Inflammatory macrophage (primary cell): ENCODE results near the gene VRK2.

Source experiments
- DNase-seq, 2 donors: peaks; one replicate each; pipeline ENCODE4 v3.0.0-alpha.2; 2020 to 2022
- total RNA-seq, 18 experiments: gene quantifications; one replicate each; lab custom pipeline; 2026; ENCODE audit warnings: mixed read lengths in 6 of 18, inconsistent platforms in 2 of 18; lab: John Stamatoyannopoulos, UW

The VRK2 gene
- 21.1 to 45.9 (median 32.0) reads per million in 18 experiments for total RNA-seq

- peak; percentile 91 to 94 for DNase-seq
These were observed at the start of gene VRK2 for GRCh38 chr2:58046585-58047372. Gene VRK2 (plus strand): TSS chr2:58046806. CDS start chr2:58048832, 2,026 bp downstream.

- no peak for DNase-seq
These were observed 40.2 kb upstream of the VRK2 start for GRCh38 chr2:58006256-58006951.

- DNase-seq, result no peak
These were observed 39.7 kb upstream of the VRK2 start for GRCh38 chr2:58006952-58007284.

DNA sequence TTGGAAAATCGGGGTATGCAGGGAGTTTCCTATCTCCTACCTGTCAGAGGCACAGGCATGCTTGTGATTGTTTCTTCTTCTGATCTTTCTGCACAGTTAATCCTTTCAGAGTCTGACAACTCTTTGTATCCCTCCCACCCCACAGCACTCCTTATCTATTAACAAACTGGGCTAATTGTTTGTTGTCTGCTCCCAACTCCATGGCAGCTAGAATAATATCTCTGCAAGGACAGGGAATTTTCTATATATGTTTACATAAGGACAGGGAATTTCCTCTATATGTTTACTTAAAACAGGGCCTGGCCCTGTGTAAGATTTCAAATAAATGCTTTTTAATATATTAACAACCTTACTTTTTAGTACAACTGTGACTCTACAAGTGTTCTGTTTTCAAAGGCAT, 36.0 kb upstream of the VRK2 start:
- no peak for DNase-seq

- no peak for DNase-seq
These were observed 27.4 kb upstream of the VRK2 start for GRCh38 chr2:58019229-58019628.

GRCh38 chr2:58025150-58025933, 21.3 kb upstream of the VRK2 start:
- DNase-seq, result no peak

DNA sequence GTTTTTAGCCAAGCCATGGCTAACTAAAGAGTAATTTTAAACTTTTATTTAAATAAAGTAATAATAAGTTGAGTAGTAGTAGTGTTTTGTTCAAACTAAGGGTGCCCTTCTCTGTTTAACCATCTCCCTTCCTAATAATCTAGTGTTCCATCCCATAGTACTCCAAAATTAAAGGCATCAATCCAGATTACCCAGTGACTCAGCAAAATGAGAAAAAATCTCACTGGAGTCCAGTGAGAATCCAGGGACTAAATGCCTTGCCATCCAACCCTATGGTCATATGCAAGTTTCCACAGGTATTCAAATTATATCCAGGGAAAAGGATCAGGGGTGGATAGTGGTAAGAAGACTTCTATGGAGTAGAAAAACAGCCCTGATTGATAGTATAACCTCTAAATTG, 19.6 kb upstream of the VRK2 start:
- no peak for DNase-seq

DNA sequence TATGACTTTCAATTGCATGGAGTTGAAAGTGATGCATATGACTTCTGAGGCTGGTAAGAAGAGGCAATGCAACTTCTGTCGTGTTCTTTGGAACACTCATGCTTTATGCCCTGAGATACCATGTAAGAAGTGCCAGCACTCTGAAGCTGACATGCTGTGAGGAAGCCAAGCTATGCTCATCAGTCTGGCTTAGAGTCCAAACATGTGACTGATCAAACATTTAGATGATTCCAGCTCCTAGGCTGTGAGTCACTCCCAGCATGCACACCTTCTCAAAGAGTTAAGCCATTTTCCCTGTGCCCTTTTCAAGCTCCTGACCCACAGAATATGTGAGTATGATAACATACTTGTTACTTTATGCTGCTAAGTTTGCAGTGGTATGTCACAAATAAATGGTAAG, 15.8 kb upstream of the VRK2 start:
- DNase-seq, result no peak

DNA sequence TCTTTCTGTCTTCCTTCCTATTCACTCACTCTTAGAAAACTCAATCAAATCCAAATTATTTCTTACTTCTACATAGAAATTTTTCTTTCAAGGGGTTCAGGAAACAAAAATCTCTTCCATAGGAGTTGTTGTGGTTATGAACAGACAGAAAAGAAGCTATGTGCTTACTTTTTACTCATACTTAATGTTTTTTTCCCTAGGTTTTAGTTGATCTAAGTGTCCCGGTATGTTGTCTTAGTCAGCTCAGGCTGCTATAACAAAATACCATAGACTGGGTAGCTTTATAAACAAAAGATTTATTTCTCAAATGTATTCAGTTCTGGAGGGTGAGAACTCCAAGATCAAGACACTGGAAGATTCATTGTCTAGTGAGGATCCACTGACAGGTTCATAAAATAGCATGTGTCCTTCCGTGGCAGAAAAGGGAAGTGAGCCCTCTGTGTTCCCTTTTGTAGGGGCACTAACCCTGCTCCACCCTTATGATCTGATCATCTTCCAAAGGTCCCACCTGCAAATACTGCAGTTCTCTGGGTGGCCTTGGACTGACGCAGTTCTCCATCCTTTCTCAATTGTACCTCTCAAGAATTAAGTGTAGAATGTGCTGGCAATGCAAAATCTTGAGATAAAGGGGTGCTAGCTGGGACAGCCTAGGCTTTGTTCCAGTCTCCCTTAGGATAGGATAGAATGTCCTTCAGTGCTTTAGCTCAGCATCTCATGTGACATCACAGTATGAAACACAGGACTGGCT, 14.4 kb upstream of the VRK2 start:
- DNase-seq, result peak; percentile 37 to 41

DNA sequence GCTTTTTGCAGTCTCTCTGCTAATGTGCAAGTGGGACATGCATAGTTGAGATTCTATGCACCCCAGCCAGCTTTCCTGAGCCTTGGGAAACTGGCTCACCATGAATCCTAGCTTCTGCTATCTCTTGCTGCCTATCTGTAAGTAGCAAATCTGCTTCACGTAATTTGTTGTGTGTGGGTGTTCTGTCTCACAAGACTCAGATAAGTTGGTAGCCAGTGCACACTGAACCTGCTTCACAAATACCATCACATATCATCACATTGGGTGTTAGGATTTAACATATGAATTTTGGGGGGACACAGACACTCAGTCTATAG, 13.9 kb upstream of the VRK2 start:
- DNase-seq, result no peak

GRCh38 chr2:58033530-58033929, 13.1 kb upstream of the VRK2 start:
- DNase-seq, result no peak

- no peak for DNase-seq
These were observed 11.3 kb upstream of the VRK2 start for GRCh38 chr2:58035352-58035751.

DNA sequence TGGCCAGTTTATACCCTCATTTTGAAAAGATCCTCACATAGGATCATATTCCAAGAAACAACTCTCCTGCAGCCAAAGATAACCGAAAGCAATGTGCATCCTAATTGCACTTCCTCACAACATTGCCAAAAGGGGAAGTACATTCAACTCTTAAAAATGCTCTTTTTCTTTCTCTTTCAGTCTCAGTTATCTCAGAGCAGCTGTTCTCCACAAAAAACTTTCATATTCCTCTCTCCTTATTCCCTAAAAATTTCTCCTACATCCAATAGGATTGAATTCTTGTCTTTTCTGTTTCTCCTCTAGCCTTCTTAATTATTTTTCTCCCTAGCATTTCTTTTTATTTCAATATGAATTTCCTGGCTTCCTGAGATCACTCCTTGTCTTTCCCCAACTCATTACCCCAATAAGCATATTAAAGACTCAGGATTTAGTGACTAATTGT, 7.4 kb upstream of the VRK2 start:
- peak; percentile 37 to 76 for DNase-seq

DNA sequence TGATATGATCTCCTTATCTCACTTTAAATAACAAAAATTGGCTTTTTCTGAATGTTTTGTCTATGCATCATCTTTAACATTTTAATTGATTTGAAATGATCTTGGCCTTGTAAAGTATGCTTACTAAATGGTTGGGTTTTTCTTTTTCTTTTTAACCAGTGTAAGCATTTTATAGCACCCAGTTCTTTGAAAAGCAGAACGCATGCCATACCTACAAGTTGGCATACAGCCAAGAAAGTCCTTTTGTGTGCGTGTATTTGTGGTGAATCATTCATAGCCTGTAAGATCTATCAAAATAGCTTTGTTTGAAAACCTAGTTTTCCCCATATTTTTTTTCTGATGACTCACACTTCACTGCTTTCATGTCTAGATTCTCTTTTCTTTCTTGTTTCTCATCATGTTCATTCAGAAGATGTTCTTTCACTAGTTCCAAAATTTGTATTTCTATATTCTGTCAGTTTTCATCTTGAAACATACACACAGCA, 4.1 kb upstream of the VRK2 start:
- DNase-seq, result no peak

DNA sequence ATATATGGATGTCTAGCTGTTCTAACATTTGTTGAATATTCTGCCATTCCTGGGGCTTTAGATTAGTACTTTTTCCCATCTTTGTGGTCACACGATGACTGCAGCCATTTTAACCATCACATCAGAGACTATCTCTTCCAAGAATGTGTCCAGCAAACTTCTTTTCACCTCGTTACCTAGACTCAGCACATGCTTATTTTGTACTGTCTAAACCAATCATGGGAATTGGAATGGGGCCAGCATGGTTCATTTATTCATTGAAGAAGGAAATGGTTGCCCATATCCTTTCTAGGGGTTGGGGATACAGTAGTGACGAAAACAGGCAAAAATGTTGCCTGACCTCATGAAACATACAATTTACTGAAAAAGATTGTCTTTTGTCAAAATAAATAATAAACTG, 2.5 kb upstream of the VRK2 start:
- no peak for DNase-seq

DNA sequence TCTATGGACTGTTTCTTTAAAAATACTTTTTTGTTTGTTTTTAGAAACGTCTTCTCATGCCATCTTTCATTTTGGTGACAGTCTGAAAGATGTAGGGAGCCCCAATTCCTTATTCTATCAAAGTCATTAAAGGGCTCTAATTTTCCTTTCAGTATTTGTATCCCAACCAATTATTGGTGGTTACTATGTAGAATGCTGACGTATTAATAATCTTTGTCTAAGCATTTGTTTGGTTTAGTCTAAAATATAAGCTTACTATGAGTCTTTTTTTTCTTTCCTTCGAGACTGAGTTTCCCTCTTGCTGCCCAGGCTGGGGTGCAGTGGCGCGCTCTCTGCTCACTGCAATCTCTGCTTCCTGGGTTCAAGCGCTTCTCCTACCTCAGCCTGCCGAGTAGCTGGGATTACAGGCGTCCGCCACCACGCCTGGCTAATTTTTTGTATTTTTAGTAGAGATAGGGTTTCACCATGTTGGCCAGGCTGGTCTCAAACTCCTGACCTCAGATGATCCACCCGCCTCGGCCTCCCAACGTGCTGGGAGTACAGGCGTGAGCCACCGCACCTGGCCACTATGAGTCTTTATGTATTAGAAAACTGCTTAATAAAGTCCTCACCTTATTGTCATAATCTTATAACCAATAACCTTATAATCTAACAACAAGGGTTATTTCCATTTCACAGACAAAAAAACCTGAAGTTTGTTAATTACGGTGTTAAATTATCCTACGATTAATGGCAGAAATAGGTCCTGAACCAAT, 849 bp upstream of the VRK2 start:
- DNase-seq, result no peak

- no peak for DNase-seq
These were observed 346 bp upstream of the VRK2 start for GRCh38 chr2:58046335-58046584.

GRCh38 chr2:58047373-58047935, 848 bp downstream of the VRK2 start:
- no peak for DNase-seq

DNA sequence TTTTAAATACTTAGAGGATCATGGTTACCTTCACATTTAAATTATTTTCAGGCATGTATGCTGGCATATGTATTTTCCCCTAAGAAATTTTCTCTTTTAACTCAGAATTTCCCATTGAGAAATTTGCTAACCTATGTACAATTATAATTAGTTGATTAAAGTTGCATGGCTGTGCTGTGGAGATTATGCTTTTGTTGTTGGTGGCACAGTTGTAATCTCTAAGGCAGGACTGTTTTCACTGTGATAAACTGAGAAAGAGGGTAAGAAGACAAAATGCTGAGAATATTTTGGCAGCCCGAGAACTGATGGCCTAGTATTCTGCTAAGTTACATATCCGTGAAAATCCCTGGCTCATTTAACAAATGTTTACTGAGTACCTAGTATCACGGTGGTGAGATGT, 1.4 kb downstream of the VRK2 start:
- no peak for DNase-seq

DNA sequence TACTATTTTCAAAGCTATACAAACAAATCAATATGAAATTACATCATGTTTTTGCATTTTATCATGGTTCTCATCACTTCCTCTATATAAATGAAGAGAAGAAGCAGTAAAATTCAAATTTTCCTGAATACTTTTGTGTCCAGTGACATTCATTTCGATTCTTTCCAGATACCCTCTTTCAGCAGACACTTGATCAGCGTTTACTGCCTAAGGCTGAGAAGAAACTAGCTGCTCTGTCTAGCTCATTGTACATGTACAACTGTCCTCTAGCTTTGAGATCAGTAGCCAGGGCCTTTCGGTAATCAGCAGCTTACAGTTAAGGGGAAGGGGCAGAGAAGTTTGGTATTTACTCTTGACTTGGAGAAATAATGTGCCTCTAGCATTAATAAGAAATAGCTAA, 4.8 kb downstream of the VRK2 start:
- DNase-seq, result no peak

DNA sequence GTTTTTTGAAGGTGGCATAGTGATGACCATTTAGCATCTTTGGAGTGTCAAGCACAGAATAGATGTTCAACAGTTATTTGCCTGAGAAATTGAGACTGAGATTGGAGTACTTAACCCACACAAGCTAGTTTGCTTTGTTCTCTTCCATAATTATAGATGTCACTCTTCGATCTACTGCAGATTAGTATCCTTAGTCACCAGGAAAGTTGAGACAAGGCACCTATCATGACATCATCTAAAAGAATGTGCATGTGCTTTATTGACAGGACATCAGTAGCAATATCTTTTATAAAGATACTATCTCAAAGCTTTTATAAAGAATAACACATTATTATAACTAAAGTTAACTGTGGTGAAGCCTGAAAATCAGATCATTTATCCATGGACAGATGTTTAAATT, 6.4 kb downstream of the VRK2 start:
- DNase-seq, result no peak

- peak; percentile 62 to 81 for DNase-seq
These were observed 7.7 kb downstream of the VRK2 start for GRCh38 chr2:58054264-58054663.
